ENCODE data around the gene CLDN19.
"Not testable (repeated sequence)": the region's sequence is repeated elsewhere in the genome, so short reads cannot be mapped to it uniquely, and the experiment has no call there.

CLDN19 gene

GRCh38 chr1:42761567-42761966, 21.5 kb upstream of the CLDN19 start:
- DNase-seq (ENCODE audit: insufficient read length, low spot score) (no peak), FAIRE-seq (no peak)
- no peak for TF ChIP-seq CTCF (IDR thresholded peaks at IDR 0.05; ENCODE audit: insufficient read depth, missing control alignments)

GRCh38 chr1:42759114-42759513, 19.1 kb upstream of the CLDN19 start:
- TF ChIP-seq CTCF (IDR thresholded peaks at IDR 0.05; ENCODE audit: insufficient read depth, missing control alignments): no peak
- DNase-seq (ENCODE audit: insufficient read length, low spot score) (no peak), FAIRE-seq (no peak)

GRCh38 chr1:42758641-42759040, 18.6 kb upstream of the CLDN19 start:
- TF ChIP-seq CTCF (IDR thresholded peaks at IDR 0.05; ENCODE audit: insufficient read depth, missing control alignments): no peak
- no peak for FAIRE-seq

GRCh38 chr1:42757892-42758275, 17.8 kb upstream of the CLDN19 start:
- FAIRE-seq (no peak), DNase-seq (ENCODE audit: insufficient read length, low spot score) (no peak)
- no peak for TF ChIP-seq CTCF (IDR thresholded peaks at IDR 0.05; ENCODE audit: insufficient read depth, missing control alignments)

More at GRCh38 chr1:42758641-42759040, 18.6 kb upstream of the CLDN19 start:
- no peak for DNase-seq (ENCODE audit: insufficient read length, low spot score)

GRCh38 chr1:42756956-42757891, 17.2 kb upstream of the CLDN19 start:
- FAIRE-seq (peak; percentile 74), DNase-seq (ENCODE audit: insufficient read length, low spot score) (peak; percentile 54)
- TF ChIP-seq CTCF (IDR thresholded peaks at IDR 0.05; ENCODE audit: insufficient read depth, missing control alignments): peak; percentile 57

GRCh38 chr1:42753070-42753469, 13.0 kb upstream of the CLDN19 start:
- FAIRE-seq (peak; percentile 29), DNase-seq (ENCODE audit: insufficient read length, low spot score) (no peak)
- no peak for TF ChIP-seq CTCF (IDR thresholded peaks at IDR 0.05; ENCODE audit: insufficient read depth, missing control alignments)

- FAIRE-seq: no peak
- no peak for DNase-seq (ENCODE audit: insufficient read length, low spot score)
- no peak for TF ChIP-seq CTCF (IDR thresholded peaks at IDR 0.05; ENCODE audit: insufficient read depth, missing control alignments)
Observed at GRCh38 chr1:42752284-42752683, 12.2 kb upstream of the CLDN19 start.

- not testable (repeated sequence) for FAIRE-seq; DNase-seq (ENCODE audit: insufficient read length, low spot score)
Observed at GRCh38 chr1:42751511-42752070, 11.6 kb upstream of the CLDN19 start.
